WTC11 (cell line): ENCODE measurements around the gene YIF1A. TPM values are rescaled to one million over a fixed set of nuclear protein-coding genes. Genes with fewer than 3 reads are reported as not detected.

Experiments used
- ATAC-seq: fragments of 200-7000 bp; cut with Tn5 transposase; 2 replicates; pipeline ENCODE4 v1.10.0; 2021; ENCODE audit warnings: mild to moderate bottlenecking, moderate library complexity
- CTCF ChIA-PET: fragments of 300-600 bp; sonication (Branson Sonifier 250); formaldehyde crosslinking; loops from one replicate; lab custom pipeline; 2021; ENCODE audit warnings: antibody characterized with exemption; lab: Charles Lee
- POLR2A ChIA-PET: fragments of 350-600 bp; sonication (Branson Sonifier 250); formaldehyde crosslinking; loops from one replicate; lab custom pipeline; 2021; ENCODE audit warnings: antibody characterized with exemption; lab: Charles Lee
- DNase-seq: peaks from one replicate; pipeline ENCODE4 v3.0.0; 2021; ENCODE audit warnings: low spot score
- H3K27ac Mint-ChIP-seq: 2 replicates; pipeline ENCODE4 v1.8.0; 2021; ENCODE audit warnings: mixed read lengths
- H3K27me3 Mint-ChIP-seq: 2 replicates; pipeline ENCODE4 v1.8.0; 2021; ENCODE audit warnings: low read depth, mild to moderate bottlenecking, moderate library complexity, mixed read lengths
- H3K36me3 Mint-ChIP-seq: 2 replicates; pipeline ENCODE4 v1.8.0; 2021; ENCODE audit warnings: mixed read lengths
- H3K4me1 Mint-ChIP-seq: 2 replicates; pipeline ENCODE4 v1.8.0; 2022; ENCODE audit warnings: mixed read lengths
- H3K4me3 Mint-ChIP-seq: 2 replicates; pipeline ENCODE4 v1.8.0; 2021; ENCODE audit warnings: mild to moderate bottlenecking, moderate library complexity, mixed read lengths
- H3K9me3 Mint-ChIP-seq: 2 replicates; pipeline ENCODE4 v1.8.0; 2021; ENCODE audit warnings: mixed read lengths
- ATF1 ChIP-seq: sonication (generic); formaldehyde crosslinking; IDR thresholded peaks from 2 replicates; pipeline ENCODE4 v1.8.1; 2023; ENCODE audit warnings: mild to moderate bottlenecking, moderate library complexity, missing genetic modification reagents
- ATF3 ChIP-seq: sonication (generic); formaldehyde crosslinking; conservative IDR thresholded peaks from 2 replicates; pipeline ENCODE4 v1.8.1; 2022; ENCODE audit warnings: mild to moderate bottlenecking, missing genetic modification reagents
- ELF4 ChIP-seq: sonication (generic); formaldehyde crosslinking; IDR thresholded peaks from 2 replicates; pipeline ENCODE4 v1.8.1; 2022; ENCODE audit warnings: low read depth, mild to moderate bottlenecking, moderate library complexity, missing genetic modification reagents
- ESRRA ChIP-seq: sonication (generic); formaldehyde crosslinking; IDR thresholded peaks from 2 replicates; pipeline ENCODE4 v1.8.1; 2022; ENCODE audit warnings: mild to moderate bottlenecking, missing genetic modification reagents, borderline replicate concordance
- FOXJ3 ChIP-seq: sonication (generic); formaldehyde crosslinking; IDR thresholded peaks from 2 replicates; pipeline ENCODE4 v1.9.0; 2021; ENCODE audit warnings: missing genetic modification reagents, mild to moderate bottlenecking, borderline replicate concordance
- FOXK1 ChIP-seq: sonication (generic); formaldehyde crosslinking; IDR thresholded peaks from 2 replicates; pipeline ENCODE4 v1.8.0; 2022; ENCODE audit warnings: mild to moderate bottlenecking, moderate library complexity, missing genetic modification reagents
- HMGA2 ChIP-seq: fragments of 250-450 bp; sonication (Bioruptor Pico); IDR thresholded peaks from 2 replicates; pipeline ENCODE4 v1.4.0; 2021; ENCODE audit warnings: mild to moderate bottlenecking, moderate library complexity
- IRF2 ChIP-seq: sonication (generic); formaldehyde crosslinking; IDR thresholded peaks from 2 replicates; pipeline ENCODE4 v1.8.0; 2022; ENCODE audit warnings: low read depth, missing genetic modification reagents, borderline replicate concordance
- NFYB ChIP-seq: sonication (generic); formaldehyde crosslinking; conservative IDR thresholded peaks from 2 replicates; pipeline ENCODE4 v1.8.0; 2022; ENCODE audit warnings: low read depth, missing genetic modification reagents
- NR1H2 ChIP-seq: sonication (generic); formaldehyde crosslinking; IDR thresholded peaks from 2 replicates; pipeline ENCODE4 v1.9.0; 2021; ENCODE audit warnings: mild to moderate bottlenecking, moderate library complexity, missing genetic modification reagents
- NR2C2 ChIP-seq: sonication (generic); formaldehyde crosslinking; IDR thresholded peaks from 2 replicates; pipeline ENCODE4 v1.8.0; 2022; ENCODE audit warnings: mild to moderate bottlenecking, missing genetic modification reagents
- NR3C1 ChIP-seq: sonication (generic); formaldehyde crosslinking; conservative IDR thresholded peaks from 2 replicates; pipeline ENCODE4 v1.8.1; 2023; ENCODE audit warnings: low read depth, mild to moderate bottlenecking, missing genetic modification reagents
- PRRX2 ChIP-seq: fragments of 250-450 bp; sonication (Bioruptor Pico); IDR thresholded peaks from 2 replicates; pipeline ENCODE4 v1.8.0; 2021; ENCODE audit warnings: mild to moderate bottlenecking
- RORB ChIP-seq: fragments of 250-450 bp; sonication (Bioruptor Pico); IDR thresholded peaks from 2 replicates; pipeline ENCODE4 v1.9.0; 2021; ENCODE audit warnings: mild to moderate bottlenecking
- USF1 ChIP-seq: sonication (generic); formaldehyde crosslinking; IDR thresholded peaks from 2 replicates; pipeline ENCODE4 v1.8.0; 2022; ENCODE audit warnings: mild to moderate bottlenecking, missing genetic modification reagents
- USF2 ChIP-seq: sonication (generic); formaldehyde crosslinking; IDR thresholded peaks from 2 replicates; pipeline ENCODE4 v1.8.1; 2023; ENCODE audit warnings: mild to moderate bottlenecking, missing genetic modification reagents, moderate library complexity
- ZBTB43 ChIP-seq: sonication (generic); formaldehyde crosslinking; IDR thresholded peaks from 2 replicates; pipeline ENCODE4 v1.8.1; 2023; ENCODE audit warnings: mild to moderate bottlenecking, missing genetic modification reagents
- ZNF512 ChIP-seq: sonication (generic); formaldehyde crosslinking; IDR thresholded peaks from 2 replicates; pipeline ENCODE4 v1.8.1; 2022; ENCODE audit warnings: missing genetic modification reagents, borderline replicate concordance
- ZNF532 ChIP-seq: fragments of 250-450 bp; sonication (Bioruptor Pico); IDR thresholded peaks from 2 replicates; pipeline ENCODE4 v1.9.0; 2021; ENCODE audit warnings: mild to moderate bottlenecking, borderline replicate concordance
- ZSCAN18 ChIP-seq: fragments of 250-450 bp; sonication (Bioruptor Pico); IDR thresholded peaks from 2 replicates; pipeline ENCODE4 v2.1.2; 2022; ENCODE audit warnings: mild to moderate bottlenecking, moderate library complexity
- total RNA-seq: library from RNA; stranded (reverse); gene quantifications from 3 replicates; pipeline ENCODE4 v1.2.3, GENCODE V29; 2021

YIF1A gene
- total RNA-seq, 1 experiment from 2014 or later, result 86.9 TPM

- peaks cover 37% of the 10 kb centered on the region for H3K27me3 Mint-ChIP-seq
- CTCF ChIA-PET, result interaction anchor here (1.8 to 2.5 kb wide), 5 partner anchors 8 to 27 kb away, joined by 5 to 18 read pairs (median 16); partner anchors contain the start of genes CD248 and RAB1B
- POLR2A ChIA-PET, result interaction anchor here (1.4 to 1.8 kb wide), 2 partner anchors 46 to 176 kb away, joined by 4 read pairs; partner anchors contain the start of genes PELI3 and RIN1
- peaks cover 20% of the 10 kb centered on the region for H3K4me1 Mint-ChIP-seq
- ATAC-seq, result no peak
- no peaks in the 10 kb centered on the region for H3K36me3 Mint-ChIP-seq
- H3K9me3 Mint-ChIP-seq, result no peaks in the 10 kb centered on the region
- H3K4me3 Mint-ChIP-seq, result peak overlapping the region; percentile 96
- TF ChIP-seq USF1 (CRISPR knock-in tag), result no peak
- TF ChIP-seq ZBTB43 (CRISPR knock-in tag), result no peak
- TF ChIP-seq ELF4, result no peak
- TF ChIP-seq FOXJ3 (CRISPR knock-in tag), result no peak
- TF ChIP-seq ATF1 (CRISPR knock-in tag), result no peak
- TF ChIP-seq RORB (CRISPR knock-in tag), result no peak
- no peak for TF ChIP-seq FOXK1
- no peak for TF ChIP-seq ZNF512 (CRISPR knock-in tag)
- TF ChIP-seq NFYB, result no peak
- TF ChIP-seq PRRX2 (CRISPR knock-in tag), result no peak
- TF ChIP-seq ATF3, result no peak
- TF ChIP-seq ZNF532 (CRISPR knock-in tag), result no peak
- TF ChIP-seq ZSCAN18, result no peak
- no peak for TF ChIP-seq ESRRA (CRISPR knock-in tag)
- no peak for TF ChIP-seq HMGA2 (CRISPR knock-in tag)
- no peak for TF ChIP-seq NR2C2
- TF ChIP-seq USF2 (CRISPR knock-in tag), result no peak
- no peak for TF ChIP-seq NR1H2
- no peak for TF ChIP-seq NR3C1 (CRISPR knock-in tag)
- no peak for TF ChIP-seq IRF2 (CRISPR knock-in tag)
- DNase-seq, result no peak
- H3K27ac Mint-ChIP-seq, result peak overlapping the region; percentile 72; the same call in 1 of the 2 replicates
These were observed 1.3 kb upstream of the YIF1A start for GRCh38 chr11:66290330-66290621.
